GM12878 (cell line): ENCODE data around the gene GTF2A1. TPM values are rescaled to one million over a fixed set of nuclear protein-coding genes. Genes with fewer than 3 reads are reported as not detected.

Experiments used
- ATAC-seq: fragments of 200-7000 bp; cut with Tn5 transposase; 3 replicates; pipeline ENCODE4 v1.9.1; 2020; ENCODE audit warnings: mild to moderate bottlenecking, moderate library complexity
- BruUV-seq: library from RNA; stranded (reverse); fragments of 400-500 nt; replicated peaks from 2 replicates; lab custom pipeline; 2021; lab: Mats Ljungman, UMichigan
- CTCF ChIA-PET: fragments of 300-600 bp; sonication (Branson Sonifier 250); formaldehyde crosslinking; extraction: SDS; loops from one replicate; lab custom pipeline; 2021; ENCODE audit warnings: inconsistent platforms; lab: Yijun Ruan, JAX
- POLR2A ChIA-PET: fragments of 350-600 bp; formaldehyde crosslinking; extraction: SDS; loops from one replicate; lab custom pipeline; 2021; ENCODE audit warnings: inconsistent platforms; lab: Charles Lee
- RAD21 ChIA-PET: fragments of 300-600 bp; sonication (Branson Sonifier 250); formaldehyde crosslinking; loops from one replicate; lab custom pipeline; 2023; ENCODE audit warnings: antibody characterized with exemption; ENCODE audit not compliant: unreplicated experiment; lab: Charles Lee
- SMC1A ChIA-PET: fragments of 300-600 bp; sonication (Branson Sonifier 250); formaldehyde crosslinking; loops from one replicate; lab custom pipeline; 2023; ENCODE audit not compliant: unreplicated experiment, uncharacterized antibody; lab: Charles Lee
- DNase-seq: peaks from one replicate; pipeline ENCODE4 v3.0.0-alpha.2; 2011; ENCODE audit warnings: low read depth, low spot score
- FAIRE-seq: peaks from 3 replicates; lab custom pipeline; 2011; peaks lifted over from hg19 to GRCh38; lab: Jason Lieb, UNC
- H2AFZ ChIP-seq: 2 replicates; pipeline ENCODE4 v1.6.0; 2011; ENCODE audit warnings: low read depth, low read length, control low read depth; ENCODE audit not compliant: control insufficient read depth
- H3K27ac ChIP-seq: 2 replicates; pipeline ENCODE4 v1.5.1; 2011; ENCODE audit warnings: control low read depth; ENCODE audit not compliant: control insufficient read depth, insufficient read depth
- H3K27me3 ChIP-seq, 2 experiments: replicated peaks in 1 of 2; 2 replicates each; pipeline versions ENCODE4 v1.6.0 to v1.6.1; 2011; ENCODE audit warnings: low read length in 1 of 2; ENCODE audit not compliant: control insufficient read depth in 2 of 2, insufficient read depth in 2 of 2
- H3K36me3 ChIP-seq, 2 experiments: 2 replicates each; pipeline ENCODE4 v1.5.1; 2011; ENCODE audit warnings: low read length in 1 of 2; ENCODE audit not compliant: control insufficient read depth in 2 of 2, insufficient read depth in 2 of 2
- H3K4me1 ChIP-seq: 2 replicates; pipeline ENCODE4 v1.6.1; 2011; ENCODE audit warnings: mild to moderate bottlenecking, low read length, moderate library complexity, mixed read lengths; ENCODE audit not compliant: control insufficient read depth, insufficient read depth
- H3K4me2 ChIP-seq: 2 replicates; pipeline ENCODE4 v1.6.0; 2011; ENCODE audit warnings: control low read depth; ENCODE audit not compliant: control insufficient read depth, insufficient read depth
- H3K4me3 ChIP-seq: fragments of 200-600 bp; sonication (generic); 2 replicates; pipeline ENCODE4 v1.5.1; 2016
- H3K79me2 ChIP-seq: 2 replicates; pipeline ENCODE4 v1.6.0; 2011; ENCODE audit warnings: low read length; ENCODE audit not compliant: control insufficient read depth, insufficient read depth
- H3K9ac ChIP-seq: 2 replicates; pipeline ENCODE4 v1.8.0; 2011; ENCODE audit warnings: low read length, control low read depth, mixed read lengths; ENCODE audit not compliant: control insufficient read depth, insufficient read depth
- H3K9me3 ChIP-seq: replicated peaks from 3 replicates; pipeline ENCODE4 v1.5.1; 2011; ENCODE audit warnings: mild to moderate bottlenecking, low read length; ENCODE audit not compliant: control insufficient read depth, insufficient read depth
- H4K20me1 ChIP-seq: 2 replicates; pipeline ENCODE4 v1.6.0; 2011; ENCODE audit not compliant: control insufficient read depth, insufficient read depth
- BMI1 ChIP-seq: fragments of 450-650 bp; IDR thresholded peaks from 2 replicates; pipeline ENCODE4 v1.6.1; 2016; ENCODE audit warnings: mild to moderate bottlenecking, moderate library complexity, borderline replicate concordance
- CEBPZ ChIP-seq: fragments of 150-350 bp; IDR thresholded peaks from 2 replicates; pipeline ENCODE4 v1.6.1; 2016; ENCODE audit warnings: low read depth, low read length
- CTCF ChIP-seq, 3 experiments: IDR thresholded peaks in 2 of 3; conservative IDR thresholded peaks in 1 of 3; 2 replicates each; pipeline ENCODE4 v1.5.1; 2011; ENCODE audit warnings: low read depth in 3 of 3, low read length in 3 of 3, mild to moderate bottlenecking in 3 of 3, control low read depth in 2 of 3, moderate library complexity in 2 of 3, inconsistent platforms in 1 of 3, mixed read lengths in 1 of 3; ENCODE audit not compliant: control insufficient read depth in 2 of 3, insufficient read depth in 1 of 3; ENCODE audit errors: extremely low read depth in 1 of 3
- KDM1A ChIP-seq: fragments of 200-600 bp; sonication (generic); IDR thresholded peaks from 2 replicates; pipeline ENCODE4 v1.6.1; 2016; ENCODE audit warnings: borderline replicate concordance
- NFXL1 ChIP-seq: fragments of 450-650 bp; IDR thresholded peaks from 2 replicates; pipeline ENCODE4 v1.6.1; 2017; ENCODE audit warnings: antibody characterized with exemption, mild to moderate bottlenecking, borderline replicate concordance
- NKRF ChIP-seq: fragments of 450-650 bp; conservative IDR thresholded peaks from 2 replicates; pipeline ENCODE4 v1.6.1; 2017; ENCODE audit warnings: mild to moderate bottlenecking, moderate library complexity
- PAX5 ChIP-seq: IDR thresholded peaks from 2 replicates; pipeline ENCODE4 v1.6.1; 2011; ENCODE audit warnings: low read depth, low read length, borderline replicate concordance
- PKNOX1 ChIP-seq: fragments of 450-650 bp; IDR thresholded peaks from 2 replicates; pipeline ENCODE4 v1.6.1; 2016; ENCODE audit warnings: mild to moderate bottlenecking
- RCOR1 ChIP-seq: conservative IDR thresholded peaks from 2 replicates; pipeline ENCODE4 v1.6.1; 2012; ENCODE audit warnings: low read depth, low read length, improper control_type of control experiment
- SIN3A ChIP-seq: IDR thresholded peaks from 2 replicates; pipeline ENCODE4 v1.6.1; 2012; ENCODE audit warnings: low read depth, low read length, improper control_type of control experiment
- YY1 ChIP-seq: IDR thresholded peaks from 2 replicates; pipeline ENCODE4 v1.6.1; 2011; ENCODE audit warnings: low read depth, mild to moderate bottlenecking, low read length
- ZZZ3 ChIP-seq: IDR thresholded peaks from 2 replicates; pipeline ENCODE4 v1.6.1; 2011; ENCODE audit warnings: low read depth; ENCODE audit not compliant: control insufficient read depth, insufficient read length
- WGBS: methylation state at CpG from one replicate; pipeline ENCODE4 v1.1.6; 2016; ENCODE audit warnings: low lambda C conversion rate; ENCODE audit not compliant: insufficient replicate concordance, insufficient coverage; ENCODE audit errors: missing lambda C conversion rate; 5-methylcytosine and 5-hydroxymethylcytosine counted together
- in situ Hi-C: fragments of 300-500 bp; cut with MboI; formaldehyde crosslinking; loops from 9 replicates; pipeline ENCODE4 v1.14.3; 2018; ENCODE audit warnings: mixed read lengths
- intact Hi-C: fragments of 100-400 bp; cut with micrococcal nuclease; formaldehyde crosslinking; loops from one replicate; pipeline ENCODE4 v1.14.2; 2022; ENCODE audit not compliant: unreplicated experiment
- polyA plus RNA-seq, 11 experiments: library from polyadenylated mRNA; depleted of rRNA in 4 of 11; unstranded in 6 of 11; stranded (reverse) in 5 of 11; fragments of >200 nt; fragmentation: Nextera tagmentation in 4 of 11; fragmentation: Illumina TruSeq in 1 of 11; extraction: Ambion mirVana in 4 of 11; extraction: Trizol in 1 of 11; gene quantifications; 1 replicate in 1 of 11; 2 replicates in 10 of 11; pipeline versions ENCODE4 v1.2.1 to v1.2.3, GENCODE V29; 2011 to 2016; ENCODE audit warnings: inconsistent platforms in 2 of 11, missing spikeins in 2 of 11, low read depth in 1 of 11
- total RNA-seq, 4 experiments: library from RNA; depleted of rRNA in 3 of 4; stranded (reverse); fragments of >200 nt in 3 of 4; fragmentation: Illumina TruSeq in 1 of 4; extraction: Trizol in 1 of 4; gene quantifications; 2 replicates each; pipeline versions ENCODE4 v1.2.1 to v1.2.3, GENCODE V29; 2013 to 2021

Gene GTF2A1
- total and polyA plus RNA-seq, 10 of the 15 experiments (the other 5 are each of a cell fraction or from before 2014, with no cell fraction given): 2.5 to 28.7 (median 14.9) TPM

GRCh38 chr14:81165188-81165587, 55.6 kb downstream of the GTF2A1 start (continued):
- TF ChIP-seq CEBPZ (no peak), BMI1 (no peak), NFXL1 (no peak), KDM1A (no peak), RCOR1 (no peak), SIN3A (no peak)
- TF ChIP-seq, all 136 proteins: peak for 0

- FAIRE-seq (peak; percentile 78), ATAC-seq (peak; percentile 97), DNase-seq (peak; percentile 48)
- Histone ChIP-seq H2AFZ (no peak overlapping the region; the same call in 1 of the 2 replicates), H3K27ac (no peak overlapping the region), H3K4me1 (0 out of 2 replicates have a peak, but pooled peaks cover 2% of the 10 kb centered on the region), H3K9me3 (no peaks in the 10 kb centered on the region), H3K4me3 (no peak overlapping the region), H4K20me1 (no peaks in the 10 kb centered on the region), H3K27me3 (no peaks in the 10 kb centered on the region), H3K36me3 (no peaks in the 10 kb centered on the region), H3K79me2 (no peaks in the 10 kb centered on the region), H3K4me2 (no peak overlapping the region), H3K9ac (no peak overlapping the region)
- BruUV-seq: no TSS peak
- ChIA-PET POLR2A (interaction anchor here (0.9 kb wide), 1 partner anchor 11 kb away, joined by 3 read pairs; no protein-coding TSS in a partner anchor), CTCF (interaction anchor here (0.7 to 10.8 kb wide), 24 partner anchors 11 to 340 kb away, joined by 3 to 96 read pairs (median 4); no protein-coding TSS in a partner anchor), RAD21 (interaction anchor here (0.8 to 3.3 kb wide), 7 partner anchors 11 to 177 kb away, joined by 3 to 25 read pairs (median 4); no protein-coding TSS in a partner anchor), SMC1A (interaction anchor here (1.1 to 4.0 kb wide), 5 partner anchors 9 to 190 kb away, joined by 3 to 27 read pairs (median 10); no protein-coding TSS in a partner anchor)
- 0% methylated on average over 1 of the region's 1 CpG for WGBS
- intact Hi-C loops (loop anchor here (1.0 kb wide), 2 partner anchors 168 to 210 kb away; no protein-coding TSS in a partner anchor), in situ Hi-C loops (loop anchor here (5.0 kb wide), 1 partner anchor 207 kb away; the partner anchor contains the start of gene TSHR)
- TF ChIP-seq CTCF (IDR thresholded peaks at IDR 0.05 in 2 of 3, conservative IDR thresholded peaks at IDR 0.05 in 1 of 3; ENCODE audit: control insufficient read depth in 2 of 3, extremely low read depth in 1 of 3, insufficient read depth in 1 of 3, low read depth in 3 of 3, low read length in 3 of 3) (peak; percentile 77 to 79 (median 77)), NKRF (no peak), YY1 (peak; percentile 62; the same call in 1 of the 2 replicates), PAX5 (peak; percentile 26; the same call in 1 of the 2 replicates), ZZZ3 (no peak), PKNOX1 (peak; percentile 60)
These were observed 56.5 kb downstream of the GTF2A1 start for GRCh38 chr14:81164167-81164774.
